Sigmoid colon (tissue), 7 donors: ENCODE data around the gene IL31. TPM values are rescaled to one million over a fixed set of nuclear protein-coding genes. Genes with fewer than 3 reads are reported as not detected.

Experiments
- DNase-seq: peaks from one replicate; pipeline ENCODE4 v3.0.0-alpha.2; 2019
- H3K27ac ChIP-seq, 4 donors: fragments of 200-600 bp; sonication (generic); one replicate each; pipeline ENCODE4 v1.5.1; 2016 to 2019; ENCODE audit warnings: mild to moderate bottlenecking in 1 of 4
- H3K27me3 ChIP-seq, 3 donors: fragments of 200-600 bp; sonication (generic); one replicate each; pipeline ENCODE4 v1.5.1; 2019; ENCODE audit warnings: mild to moderate bottlenecking in 1 of 3
- H3K36me3 ChIP-seq, 4 donors: fragments of 200-600 bp; sonication (generic); one replicate each; pipeline ENCODE4 v1.5.1; 2016 to 2019
- H3K4me1 ChIP-seq, 4 donors: fragments of 200-600 bp; sonication (generic); one replicate each; pipeline ENCODE4 v1.5.1; 2017 to 2019
- H3K4me3 ChIP-seq, 4 donors: fragments of 200-600 bp; sonication (generic); one replicate each; pipeline ENCODE4 v1.5.1; 2017 to 2019; ENCODE audit warnings: mild to moderate bottlenecking in 2 of 4, moderate library complexity in 1 of 4
- H3K9me3 ChIP-seq, 4 donors: fragments of 200-600 bp in 3 of 4; sonication (generic) in 3 of 4; one replicate each; pipeline versions ENCODE4 v1.5.1 to v1.6.1; 2013 to 2019
- EP300 ChIP-seq, 4 donors: sonication (generic); formaldehyde crosslinking; IDR thresholded peaks; one replicate each; pipeline ENCODE4 v1.6.1; 2017; ENCODE audit warnings: antibody characterized with exemption in 4 of 4
- POLR2A ChIP-seq, 2 donors: fragments of 450-650 bp; IDR thresholded peaks; one replicate each; pipeline ENCODE4 v1.6.1; 2016; ENCODE audit warnings: antibody characterized with exemption in 2 of 2, mild to moderate bottlenecking in 2 of 2, moderate library complexity in 2 of 2
- POLR2AphosphoS5 ChIP-seq, 4 donors: sonication (generic); formaldehyde crosslinking; IDR thresholded peaks; one replicate each; pipeline ENCODE4 v1.6.1; 2017; ENCODE audit warnings: antibody characterized with exemption in 4 of 4
- WGBS, 2 donors: extraction: QIAGEN DNeasy Blood & Tissue Kit; methylation state at CpG; one replicate each; pipeline ENCODE4 v1.1.7; 2013; 5-methylcytosine and 5-hydroxymethylcytosine counted together
- intact Hi-C: fragments of 100-400 bp; cut with DNase I; formaldehyde crosslinking; loops from one replicate; pipeline ENCODE4 v1.15.1; 2023
- polyA plus RNA-seq, 3 donors: library from polyadenylated mRNA; stranded (reverse); fragments of 200-250 nt; gene quantifications; one replicate each; pipeline ENCODE4 v1.2.3, GENCODE V29; 2013
- total RNA-seq, 4 donors: library from RNA; depleted of rRNA; stranded (reverse); fragments of >200 nt; gene quantifications; one replicate each; pipeline ENCODE4 v1.1.0, GENCODE V29; 2016
- TF ChIP-seq, protein P1 (sequence below), 4 experiments: fragments of 450-650 bp in 3 of 4; fragments of 200-600 bp in 1 of 4; IDR thresholded peaks; one replicate each; pipeline ENCODE4 v1.5.1; 2016 to 2019; ENCODE audit warnings: antibody characterized with exemption in 4 of 4, mild to moderate bottlenecking in 3 of 4, moderate library complexity in 2 of 4
- donor health status: healthy with polysubstance abuse.
- donor health status: Bipolar disorder and iron deficiency.
- donor health status: healthy.

IL31 gene
- total and polyA plus RNA-seq, 7 donors: not detected

DNA sequence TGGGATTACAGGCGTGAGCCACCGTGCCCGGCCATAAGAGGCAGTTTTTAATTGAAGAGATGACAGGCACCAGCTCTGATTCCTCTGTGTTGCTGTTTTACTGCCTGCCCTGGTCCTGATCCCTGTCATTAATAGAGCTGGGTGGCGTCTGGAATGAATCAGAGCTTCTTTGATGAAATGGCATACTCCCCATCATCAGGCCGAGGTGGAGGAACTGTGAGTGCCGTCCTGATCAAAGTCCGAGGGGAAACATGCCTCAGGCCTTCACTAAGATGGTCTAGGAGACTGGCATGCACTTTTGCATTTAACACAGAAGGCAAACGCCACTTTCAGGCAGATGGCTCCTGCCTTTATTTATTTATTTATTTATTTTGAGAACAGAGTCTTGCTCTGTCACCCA is 34.1 kb downstream of the IL31 start:
- Histone ChIP-seq H3K27ac (no peak overlapping the region), H3K9me3 (no peaks in the 10 kb centered on the region), H3K36me3 (peaks cover 61 to 91% (median 69%) of the 10 kb centered on the region in 4 donors), H3K4me1 (no peaks in the 10 kb centered on the region), H3K27me3 (no peaks in the 10 kb centered on the region), H3K4me3 (no peak overlapping the region)
- WGBS, 2 donors: 53 to 78% methylated on average over 8 of the region's 8 CpGs
- TF ChIP-seq EP300 (IDR thresholded peaks at IDR 0.05): no peak
- TF ChIP-seq, protein P1, sequence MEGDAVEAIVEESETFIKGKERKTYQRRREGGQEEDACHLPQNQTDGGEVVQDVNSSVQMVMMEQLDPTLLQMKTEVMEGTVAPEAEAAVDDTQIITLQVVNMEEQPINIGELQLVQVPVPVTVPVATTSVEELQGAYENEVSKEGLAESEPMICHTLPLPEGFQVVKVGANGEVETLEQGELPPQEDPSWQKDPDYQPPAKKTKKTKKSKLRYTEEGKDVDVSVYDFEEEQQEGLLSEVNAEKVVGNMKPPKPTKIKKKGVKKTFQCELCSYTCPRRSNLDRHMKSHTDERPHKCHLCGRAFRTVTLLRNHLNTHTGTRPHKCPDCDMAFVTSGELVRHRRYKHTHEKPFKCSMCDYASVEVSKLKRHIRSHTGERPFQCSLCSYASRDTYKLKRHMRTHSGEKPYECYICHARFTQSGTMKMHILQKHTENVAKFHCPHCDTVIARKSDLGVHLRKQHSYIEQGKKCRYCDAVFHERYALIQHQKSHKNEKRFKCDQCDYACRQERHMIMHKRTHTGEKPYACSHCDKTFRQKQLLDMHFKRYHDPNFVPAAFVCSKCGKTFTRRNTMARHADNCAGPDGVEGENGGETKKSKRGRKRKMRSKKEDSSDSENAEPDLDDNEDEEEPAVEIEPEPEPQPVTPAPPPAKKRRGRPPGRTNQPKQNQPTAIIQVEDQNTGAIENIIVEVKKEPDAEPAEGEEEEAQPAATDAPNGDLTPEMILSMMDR (IDR thresholded peaks at IDR 0.05): no peak
- no peak for TF ChIP-seq POLR2A (IDR thresholded peaks at IDR 0.05)
- TF ChIP-seq POLR2AphosphoS5 (IDR thresholded peaks at IDR 0.05): no peak
- no peak for DNase-seq
- intact Hi-C loops: loop anchor here (1.0 kb wide), 1 partner anchor 15 kb away; no protein-coding TSS in a partner anchor

DNA sequence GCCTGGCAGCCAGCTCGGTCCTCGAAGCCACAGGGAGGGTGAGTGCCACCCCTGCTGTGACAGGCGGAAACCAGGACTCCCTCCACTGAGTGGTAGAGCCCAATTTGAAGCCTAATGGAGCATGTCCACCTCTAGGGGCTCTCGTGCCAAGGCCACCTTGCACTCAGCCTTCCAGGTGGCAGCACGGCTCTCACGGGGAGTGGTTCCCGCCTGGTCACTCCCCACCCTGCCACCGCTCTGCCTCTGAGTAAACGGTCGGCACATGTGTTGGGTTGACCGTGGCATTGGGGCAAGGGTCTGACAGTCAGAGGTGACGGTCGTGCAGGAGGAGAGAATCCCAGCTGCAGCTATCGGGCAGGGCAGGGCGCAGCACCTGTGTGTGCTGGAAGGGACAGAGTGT is 34.8 kb downstream of the IL31 start:
- Histone ChIP-seq H3K9me3 (no peaks in the 10 kb centered on the region), H3K36me3 (peaks cover 58 to 98% (median 73%) of the 10 kb centered on the region in 4 donors), H3K4me3 (no peak overlapping the region), H3K4me1 (no peaks in the 10 kb centered on the region), H3K27me3 (no peaks in the 10 kb centered on the region), H3K27ac (no peak overlapping the region)
- no peak for DNase-seq
- 79 to 90% methylated on average over 15 of the region's 15 CpGs for WGBS, 2 donors
- TF ChIP-seq EP300 (IDR thresholded peaks at IDR 0.05) (no peak), POLR2AphosphoS5 (IDR thresholded peaks at IDR 0.05) (no peak), POLR2A (IDR thresholded peaks at IDR 0.05) (no peak)
- TF ChIP-seq, protein P1 (IDR thresholded peaks at IDR 0.05): no peak
- intact Hi-C loops: no loop called here

DNA sequence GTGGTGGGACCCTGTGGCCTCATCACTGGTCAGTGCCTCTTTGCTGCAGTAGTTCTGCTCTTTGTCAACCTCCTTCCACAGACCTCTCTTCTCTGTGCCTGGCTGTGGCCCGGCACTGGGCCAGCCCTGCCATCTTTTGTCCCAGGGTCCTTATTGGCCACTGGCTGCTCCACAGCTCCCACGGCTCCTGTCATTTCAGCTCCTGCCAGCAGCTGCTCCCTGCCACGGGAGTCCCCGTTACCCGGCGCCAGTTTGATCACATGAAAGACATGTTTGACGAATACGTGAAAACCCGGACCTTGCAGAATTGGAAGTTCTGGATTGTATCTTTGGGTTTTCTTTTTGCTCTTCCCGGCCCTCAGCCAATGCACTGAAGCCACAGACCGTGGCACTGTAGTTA is 35.4 kb downstream of the IL31 start:
- H3K9me3 ChIP-seq: no peaks in the 10 kb centered on the region
- no peak overlapping the region for H3K4me3 ChIP-seq
- H3K36me3 ChIP-seq: peaks cover 55 to 100% (median 78%) of the 10 kb centered on the region in 4 donors
- H3K27ac ChIP-seq: no peak overlapping the region
- TF ChIP-seq, protein P1 (IDR thresholded peaks at IDR 0.05): no peak
- TF ChIP-seq POLR2A (IDR thresholded peaks at IDR 0.05) (no peak), POLR2AphosphoS5 (IDR thresholded peaks at IDR 0.05) (no peak), EP300 (IDR thresholded peaks at IDR 0.05) (no peak)
- intact Hi-C loops: no loop called here
- WGBS, 2 donors: 83 to 91% methylated on average over 11 of the region's 11 CpGs
- H3K4me1 ChIP-seq: no peaks in the 10 kb centered on the region
- DNase-seq: no peak
- H3K27me3 ChIP-seq: no peaks in the 10 kb centered on the region

DNA sequence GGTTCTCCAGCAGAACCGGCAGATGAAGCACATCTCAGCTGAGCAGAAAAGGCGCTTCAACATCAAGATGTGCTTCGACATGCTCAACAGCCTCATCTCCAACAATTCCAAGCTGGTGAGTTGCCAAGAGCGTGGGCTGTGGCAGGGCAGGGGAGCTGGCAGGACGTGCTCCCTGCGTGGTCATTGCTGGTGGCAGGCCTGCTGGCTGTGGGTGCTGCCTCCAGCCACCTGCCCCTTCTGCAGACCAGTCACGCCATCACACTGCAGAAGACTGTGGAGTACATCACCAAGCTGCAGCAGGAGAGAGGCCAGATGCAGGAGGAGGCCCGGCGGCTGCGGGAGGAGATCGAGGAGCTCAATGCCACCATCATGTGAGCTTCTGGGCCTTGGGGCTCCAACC is 35.8 kb downstream of the IL31 start:
- 86 to 92% methylated on average over 11 of the region's 11 CpGs for WGBS, 2 donors
- intact Hi-C loops: no loop called here
- Histone ChIP-seq H3K4me1 (no peaks in the 10 kb centered on the region), H3K9me3 (no peaks in the 10 kb centered on the region), H3K27me3 (no peaks in the 10 kb centered on the region), H3K27ac (no peak overlapping the region), H3K36me3 (peaks cover 55 to 100% (median 78%) of the 10 kb centered on the region in 4 donors), H3K4me3 (no peak overlapping the region)
- DNase-seq: no peak
- TF ChIP-seq POLR2A (IDR thresholded peaks at IDR 0.05) (no peak), POLR2AphosphoS5 (IDR thresholded peaks at IDR 0.05) (peak in 1 of 4 donors; percentile 12)

DNA sequence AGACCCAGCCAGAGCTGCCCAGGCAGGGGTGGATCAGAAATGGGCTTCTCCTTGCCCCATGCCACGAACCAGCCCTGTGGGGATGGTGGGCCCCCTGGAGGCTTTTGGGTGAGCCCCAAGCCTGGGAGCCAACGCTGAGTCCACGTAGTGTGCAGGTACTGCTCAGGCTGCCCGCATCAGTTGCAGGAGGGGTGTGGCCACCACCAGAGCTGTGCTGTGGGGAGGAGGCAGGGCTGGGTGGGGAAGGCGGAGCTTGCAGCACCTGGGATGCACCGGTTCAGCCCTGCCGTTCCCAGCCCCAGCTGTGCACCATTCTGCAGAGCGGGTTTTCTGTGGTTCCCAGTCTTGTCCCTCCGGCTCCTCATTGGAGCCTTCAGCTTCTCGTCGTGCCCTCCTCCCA is 36.3 kb downstream of the IL31 start:
- H3K9me3 ChIP-seq: no peaks in the 10 kb centered on the region
- WGBS, 2 donors: 50 to 71% methylated on average over 11 of the region's 11 CpGs
- peaks cover 55 to 100% (median 78%) of the 10 kb centered on the region in 4 donors for H3K36me3 ChIP-seq
- H3K4me1 ChIP-seq: no peaks in the 10 kb centered on the region
- H3K27me3 ChIP-seq: no peaks in the 10 kb centered on the region
- intact Hi-C loops: no loop called here
- H3K27ac ChIP-seq: no peak overlapping the region
- no peak for TF ChIP-seq POLR2AphosphoS5 (IDR thresholded peaks at IDR 0.05)
- TF ChIP-seq, protein P1 (IDR thresholded peaks at IDR 0.05): no peak
- no peak for TF ChIP-seq POLR2A (IDR thresholded peaks at IDR 0.05)
- TF ChIP-seq EP300 (IDR thresholded peaks at IDR 0.05): no peak
- DNase-seq: no peak
- H3K4me3 ChIP-seq: no peak overlapping the region
